Body of pancreas (tissue), 4 donors: ENCODE measurements around the gene HTT.

ENCODE experiments used
- CTCF ChIP-seq, 7 experiments: fragments of 450-650 bp in 4 of 7; fragments of 200-600 bp in 3 of 7; sonication (generic) in 3 of 7; IDR thresholded peaks; one replicate each; pipeline ENCODE4 v1.5.1; 2016 to 2019; ENCODE audit warnings: antibody characterized with exemption in 7 of 7
- POLR2A ChIP-seq, 3 donors: fragments of 450-650 bp; IDR thresholded peaks; one replicate each; pipeline ENCODE4 v1.6.1; 2016; ENCODE audit warnings: antibody characterized with exemption in 3 of 3, mild to moderate bottlenecking in 2 of 3

- TF ChIP-seq CTCF (IDR thresholded peaks at IDR 0.05) (no peak), POLR2A (IDR thresholded peaks at IDR 0.05) (no peak)
These were observed 28.3 kb upstream of the HTT start for GRCh38 chr4:3046162-3046561.
